SK-N-SH (cell line): ENCODE measurements around the gene FCER2.

Experiments used
- POLR2AphosphoS5 ChIP-seq: IDR thresholded peaks from 2 replicates; pipeline ENCODE4 v1.6.1; 2012; ENCODE audit warnings: low read depth, low read length
- SIN3A ChIP-seq: IDR thresholded peaks from 2 replicates; pipeline ENCODE4 v1.6.1; 2012; ENCODE audit warnings: low read depth, mild to moderate bottlenecking, low read length, moderate library complexity, borderline replicate concordance
- TF ChIP-seq, protein P1 (sequence below): fragments of 200-600 bp; sonication (generic); IDR thresholded peaks from 2 replicates; pipeline ENCODE4 v1.6.1; 2017; ENCODE audit warnings: antibody characterized with exemption, mild to moderate bottlenecking, moderate library complexity

DNA sequence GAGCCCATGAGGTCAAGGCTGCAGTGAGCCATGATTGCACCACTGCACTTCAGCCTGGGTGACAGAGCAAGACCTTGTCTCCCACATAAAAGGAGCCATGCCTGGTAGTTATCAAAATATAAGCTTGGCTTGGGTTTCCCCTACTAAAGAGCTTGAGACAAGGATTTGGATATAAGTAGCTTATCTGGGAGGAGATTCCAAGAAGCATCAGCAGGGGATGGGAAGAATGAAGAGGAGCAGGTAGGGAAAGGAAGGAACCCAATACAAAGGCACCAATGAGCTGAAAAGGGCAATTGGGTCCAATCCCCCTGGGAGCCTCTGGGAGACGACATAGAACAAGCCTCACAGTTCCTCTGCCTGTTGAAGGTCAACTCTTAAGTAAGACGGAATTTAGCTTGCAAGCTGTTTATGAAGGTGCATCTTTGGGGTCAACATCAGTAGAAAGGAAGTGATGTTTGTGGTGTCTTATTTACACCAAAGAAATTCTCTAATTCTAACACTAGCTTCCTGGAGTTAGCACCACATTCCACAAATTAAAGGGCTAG is 37.4 kb upstream of the FCER2 start:
- TF ChIP-seq, protein P1, sequence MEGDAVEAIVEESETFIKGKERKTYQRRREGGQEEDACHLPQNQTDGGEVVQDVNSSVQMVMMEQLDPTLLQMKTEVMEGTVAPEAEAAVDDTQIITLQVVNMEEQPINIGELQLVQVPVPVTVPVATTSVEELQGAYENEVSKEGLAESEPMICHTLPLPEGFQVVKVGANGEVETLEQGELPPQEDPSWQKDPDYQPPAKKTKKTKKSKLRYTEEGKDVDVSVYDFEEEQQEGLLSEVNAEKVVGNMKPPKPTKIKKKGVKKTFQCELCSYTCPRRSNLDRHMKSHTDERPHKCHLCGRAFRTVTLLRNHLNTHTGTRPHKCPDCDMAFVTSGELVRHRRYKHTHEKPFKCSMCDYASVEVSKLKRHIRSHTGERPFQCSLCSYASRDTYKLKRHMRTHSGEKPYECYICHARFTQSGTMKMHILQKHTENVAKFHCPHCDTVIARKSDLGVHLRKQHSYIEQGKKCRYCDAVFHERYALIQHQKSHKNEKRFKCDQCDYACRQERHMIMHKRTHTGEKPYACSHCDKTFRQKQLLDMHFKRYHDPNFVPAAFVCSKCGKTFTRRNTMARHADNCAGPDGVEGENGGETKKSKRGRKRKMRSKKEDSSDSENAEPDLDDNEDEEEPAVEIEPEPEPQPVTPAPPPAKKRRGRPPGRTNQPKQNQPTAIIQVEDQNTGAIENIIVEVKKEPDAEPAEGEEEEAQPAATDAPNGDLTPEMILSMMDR = no peak
- TF ChIP-seq POLR2AphosphoS5 (no peak), SIN3A (no peak)
